Limb (tissue), 2 donors: ENCODE data around the gene KRTAP5-5.
"Not testable (repeated sequence)": the region's sequence is repeated elsewhere in the genome, so short reads cannot be mapped to it uniquely, and the experiment has no call there.

ENCODE experiments used
- DNase-seq, 2 donors: peaks; one replicate each; pipeline ENCODE4 v3.0.0-alpha.2; 2016; ENCODE audit errors: extremely low spot score in 2 of 2

Gene KRTAP5-5

GRCh38 chr11:1607156-1607845 is 22.3 kb upstream of the KRTAP5-5 start:
- not testable (repeated sequence) for DNase-seq

- not testable (repeated sequence) for DNase-seq
These were observed 21.7 kb upstream of the KRTAP5-5 start for GRCh38 chr11:1607901-1608300.

- no peak for DNase-seq
These were observed 21.2 kb upstream of the KRTAP5-5 start, which contains the start of gene KRTAP5-3 for GRCh38 chr11:1608363-1608762. Gene KRTAP5-3, minus strand, starts transcription at chr11:1608463. Its CDS starts 78 bp downstream, at chr11:1608385.

- no peak for DNase-seq
These were observed 11.3 kb upstream of the KRTAP5-5 start for GRCh38 chr11:1618231-1618630.

- no peak for DNase-seq
These were observed 10.1 kb upstream of the KRTAP5-5 start for GRCh38 chr11:1619449-1619848.

GRCh38 chr11:1622086-1622485 is 7.5 kb upstream of the KRTAP5-5 start, which contains the start of gene KRTAP5-4:
Gene KRTAP5-4, minus strand, starts transcription at chr11:1622138. Its CDS starts 45 bp downstream, at chr11:1622093.
- no peak for DNase-seq

- no peak for DNase-seq
These were observed 5.9 kb upstream of the KRTAP5-5 start for GRCh38 chr11:1623716-1624115.

GRCh38 chr11:1624621-1625020 is 5.0 kb upstream of the KRTAP5-5 start:
- no peak for DNase-seq

GRCh38 chr11:1625541-1625940 is 4.0 kb upstream of the KRTAP5-5 start:
- DNase-seq: no peak

- peak; percentile 32 to 75 for DNase-seq
These were observed 859 bp upstream of the KRTAP5-5 start for GRCh38 chr11:1628506-1629325.

GRCh38 chr11:1630271-1630670 is 696 bp downstream of the KRTAP5-5 start:
- DNase-seq: no peak

GRCh38 chr11:1631066-1631568 is 1.5 kb downstream of the KRTAP5-5 start:
- DNase-seq: no peak

GRCh38 chr11:1632053-1632714 is 2.6 kb downstream of the KRTAP5-5 start:
- DNase-seq: no peak

GRCh38 chr11:1633864-1634263 is 4.3 kb downstream of the KRTAP5-5 start:
- no peak for DNase-seq

GRCh38 chr11:1636291-1636950 is 6.8 kb downstream of the KRTAP5-5 start:
- no peak for DNase-seq

- DNase-seq: no peak
These were observed 8.1 kb downstream of the KRTAP5-5 start for GRCh38 chr11:1637628-1638027.

GRCh38 chr11:1638344-1638743 is 8.8 kb downstream of the KRTAP5-5 start:
- no peak for DNase-seq

GRCh38 chr11:1639102-1639620 is 9.6 kb downstream of the KRTAP5-5 start:
- no peak for DNase-seq

- no peak for DNase-seq
These were observed 10.1 kb downstream of the KRTAP5-5 start for GRCh38 chr11:1639666-1640065.

- peak; percentile 6 to 65 for DNase-seq
These were observed 10.7 kb downstream of the KRTAP5-5 start for GRCh38 chr11:1640076-1640946.
